Measurements from ENCODE around the gene ITPA.

DNA sequence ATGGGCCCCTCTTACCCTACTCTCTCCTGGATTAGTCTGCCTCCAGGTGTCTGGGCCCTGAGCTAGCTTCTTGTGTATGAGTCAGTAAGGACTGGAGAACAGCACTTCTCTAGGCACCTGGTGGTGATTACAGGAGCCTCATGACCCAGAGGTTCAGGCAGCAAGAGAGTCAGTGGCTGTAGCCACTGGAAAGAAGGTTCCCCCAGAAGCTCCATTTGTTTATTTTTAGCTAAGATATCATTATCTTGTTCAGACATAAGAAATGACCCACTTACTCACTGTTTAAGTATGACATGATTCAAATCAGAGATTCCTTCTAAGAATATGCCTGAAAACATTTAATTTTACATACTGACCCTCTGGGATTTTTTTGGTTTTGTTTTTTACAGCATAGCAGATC lies 53.3 kb downstream of the ITPA start:
- TF ChIP-seq CTCF (IDR thresholded peaks at IDR 0.05) (no peak), POLR2A (IDR thresholded peaks at IDR 0.05) (no peak)
